Tibial nerve (tissue), 3 donors: Measurements from ENCODE around the gene TTC39C.

Experiments
- POLR2A ChIP-seq, 2 donors: fragments of 450-650 bp; IDR thresholded peaks; one replicate each; pipeline ENCODE4 v1.6.1; 2017; ENCODE audit warnings: antibody characterized with exemption in 2 of 2, mild to moderate bottlenecking in 2 of 2, moderate library complexity in 2 of 2
- TF ChIP-seq, protein P1 (sequence below), 5 experiments: fragments of 200-600 bp in 3 of 5; fragments of 450-650 bp in 2 of 5; sonication (generic) in 3 of 5; IDR thresholded peaks; one replicate each; pipeline ENCODE4 v1.5.1; 2016 to 2019; ENCODE audit warnings: antibody characterized with exemption in 5 of 5, mild to moderate bottlenecking in 3 of 5, moderate library complexity in 2 of 5

GRCh38 chr18:24112464-24112863 is 97.9 kb downstream of the TTC39C start:
- TF ChIP-seq, protein P1, sequence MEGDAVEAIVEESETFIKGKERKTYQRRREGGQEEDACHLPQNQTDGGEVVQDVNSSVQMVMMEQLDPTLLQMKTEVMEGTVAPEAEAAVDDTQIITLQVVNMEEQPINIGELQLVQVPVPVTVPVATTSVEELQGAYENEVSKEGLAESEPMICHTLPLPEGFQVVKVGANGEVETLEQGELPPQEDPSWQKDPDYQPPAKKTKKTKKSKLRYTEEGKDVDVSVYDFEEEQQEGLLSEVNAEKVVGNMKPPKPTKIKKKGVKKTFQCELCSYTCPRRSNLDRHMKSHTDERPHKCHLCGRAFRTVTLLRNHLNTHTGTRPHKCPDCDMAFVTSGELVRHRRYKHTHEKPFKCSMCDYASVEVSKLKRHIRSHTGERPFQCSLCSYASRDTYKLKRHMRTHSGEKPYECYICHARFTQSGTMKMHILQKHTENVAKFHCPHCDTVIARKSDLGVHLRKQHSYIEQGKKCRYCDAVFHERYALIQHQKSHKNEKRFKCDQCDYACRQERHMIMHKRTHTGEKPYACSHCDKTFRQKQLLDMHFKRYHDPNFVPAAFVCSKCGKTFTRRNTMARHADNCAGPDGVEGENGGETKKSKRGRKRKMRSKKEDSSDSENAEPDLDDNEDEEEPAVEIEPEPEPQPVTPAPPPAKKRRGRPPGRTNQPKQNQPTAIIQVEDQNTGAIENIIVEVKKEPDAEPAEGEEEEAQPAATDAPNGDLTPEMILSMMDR (IDR thresholded peaks at IDR 0.05), result no peak
- TF ChIP-seq POLR2A (IDR thresholded peaks at IDR 0.05), result no peak
